HG03139 (cell line): ENCODE measurements around the gene CALHM2.
A peak's percentile ranks its signal among the peaks of the same experiment; 100 is the strongest.
"Not testable (repeated sequence)": the region's sequence is repeated elsewhere in the genome, so short reads cannot be mapped to it uniquely, and the experiment has no call there.

Source experiments
- ATAC-seq: cut with Tn5 transposase; IDR thresholded peaks from one replicate; pipeline ENCODE4 v1.9.1; 2021; ENCODE audit not compliant: unreplicated experiment

Gene CALHM2, protein sequence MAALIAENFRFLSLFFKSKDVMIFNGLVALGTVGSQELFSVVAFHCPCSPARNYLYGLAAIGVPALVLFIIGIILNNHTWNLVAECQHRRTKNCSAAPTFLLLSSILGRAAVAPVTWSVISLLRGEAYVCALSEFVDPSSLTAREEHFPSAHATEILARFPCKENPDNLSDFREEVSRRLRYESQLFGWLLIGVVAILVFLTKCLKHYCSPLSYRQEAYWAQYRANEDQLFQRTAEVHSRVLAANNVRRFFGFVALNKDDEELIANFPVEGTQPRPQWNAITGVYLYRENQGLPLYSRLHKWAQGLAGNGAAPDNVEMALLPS

DNA sequence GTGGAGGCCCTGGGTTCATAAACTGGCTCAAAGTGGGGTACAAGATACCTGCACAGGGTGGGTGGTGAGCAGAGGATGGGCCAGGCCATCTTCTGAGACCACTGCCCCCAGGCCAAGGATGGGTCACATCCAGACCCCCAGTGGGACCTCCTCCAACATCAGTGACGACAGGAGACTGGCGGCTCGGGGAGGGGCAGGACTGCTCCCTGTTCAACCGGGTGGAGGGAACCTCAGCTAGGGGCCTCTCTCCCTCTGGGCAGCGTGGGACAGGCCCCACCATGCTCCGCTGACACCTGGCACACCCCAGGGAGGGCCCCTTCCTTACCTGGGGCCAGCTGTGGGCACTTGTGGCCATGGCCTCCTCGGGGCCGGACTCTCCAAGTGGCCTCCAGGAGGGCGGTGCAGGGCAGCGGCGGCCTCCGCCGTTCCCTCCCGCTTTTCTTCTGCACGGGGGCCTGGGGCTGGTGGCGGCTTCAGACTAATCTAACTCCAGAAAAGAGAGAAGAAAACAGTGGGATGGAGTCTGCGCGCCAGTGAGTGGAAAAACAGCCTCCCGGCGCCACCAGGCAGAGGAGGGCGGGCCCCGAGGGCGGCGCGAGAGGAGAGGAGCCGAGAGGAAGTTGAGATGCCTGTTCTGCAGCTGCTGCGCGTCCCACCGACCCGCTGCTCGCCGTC is at the start of gene CALHM2:
Gene CALHM2 (minus strand): TSS at position 540 of the 675 bp plus-strand sequence. CDS start 2,429 bp downstream, outside the sequence.
- peak; percentile 45 for ATAC-seq

DNA sequence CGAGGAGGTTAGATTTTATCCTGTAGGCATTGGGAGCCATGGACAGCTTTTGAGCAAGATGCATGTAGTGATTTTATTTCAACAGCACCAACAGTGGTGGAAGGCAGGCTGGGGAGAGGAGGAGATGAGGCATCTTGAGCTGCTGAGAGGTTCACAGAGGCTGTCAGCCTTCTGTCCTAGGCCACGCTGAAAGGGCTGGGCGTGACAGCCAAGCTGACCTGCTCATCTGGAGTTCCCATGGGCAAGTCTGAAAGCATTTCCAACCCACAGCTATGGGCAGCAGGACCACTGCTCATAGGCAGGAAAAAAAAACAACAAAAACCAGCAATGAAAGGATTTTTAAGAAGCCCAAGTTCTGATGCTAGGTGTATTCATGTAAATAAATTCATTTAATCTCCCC is 49.0 kb upstream of the CALHM2 start:
- ATAC-seq, result no peak

DNA sequence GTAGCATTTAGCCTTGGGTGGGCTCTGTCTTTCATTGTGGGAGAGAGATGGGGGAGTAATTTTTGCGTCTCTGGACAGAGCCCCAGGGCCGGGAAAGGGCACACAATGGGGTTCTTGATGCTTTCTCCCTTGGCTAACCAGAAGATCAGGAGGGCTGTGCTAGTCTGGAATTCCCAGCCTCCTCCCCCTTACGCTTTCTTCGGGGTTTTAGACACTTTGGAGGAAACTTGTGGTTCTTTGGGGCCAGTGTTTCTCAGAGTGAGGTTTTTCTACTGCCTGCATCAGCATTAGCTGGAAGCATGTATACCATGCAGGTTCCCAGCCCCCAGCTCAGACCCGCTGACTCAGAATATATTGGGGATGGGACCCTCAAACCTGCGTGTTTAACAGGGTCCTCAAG is 48.3 kb upstream of the CALHM2 start:
- ATAC-seq, result no peak

DNA sequence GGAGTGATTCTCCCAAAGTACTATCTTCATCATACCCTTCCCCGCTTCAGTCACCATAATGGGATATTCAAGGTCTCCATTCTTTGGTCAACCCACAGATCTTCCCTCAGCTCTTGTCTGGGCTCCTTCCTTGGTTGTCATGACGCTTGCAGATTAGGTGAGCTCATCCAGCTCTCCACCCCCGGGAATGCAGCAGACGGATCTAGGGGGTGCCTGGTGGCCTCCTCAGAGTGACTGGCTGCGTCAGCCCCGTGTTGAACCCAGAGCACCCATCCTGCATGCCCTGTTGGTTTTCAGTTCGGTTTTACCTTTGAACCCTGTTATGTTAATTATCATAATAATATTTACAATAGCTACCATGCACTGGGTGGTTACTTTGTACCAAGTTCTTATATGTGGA is 47.7 kb upstream of the CALHM2 start:
- no peak for ATAC-seq

GRCh38 chr10:103498936-103499638 is 46.9 kb upstream of the CALHM2 start:
- no peak for ATAC-seq

DNA sequence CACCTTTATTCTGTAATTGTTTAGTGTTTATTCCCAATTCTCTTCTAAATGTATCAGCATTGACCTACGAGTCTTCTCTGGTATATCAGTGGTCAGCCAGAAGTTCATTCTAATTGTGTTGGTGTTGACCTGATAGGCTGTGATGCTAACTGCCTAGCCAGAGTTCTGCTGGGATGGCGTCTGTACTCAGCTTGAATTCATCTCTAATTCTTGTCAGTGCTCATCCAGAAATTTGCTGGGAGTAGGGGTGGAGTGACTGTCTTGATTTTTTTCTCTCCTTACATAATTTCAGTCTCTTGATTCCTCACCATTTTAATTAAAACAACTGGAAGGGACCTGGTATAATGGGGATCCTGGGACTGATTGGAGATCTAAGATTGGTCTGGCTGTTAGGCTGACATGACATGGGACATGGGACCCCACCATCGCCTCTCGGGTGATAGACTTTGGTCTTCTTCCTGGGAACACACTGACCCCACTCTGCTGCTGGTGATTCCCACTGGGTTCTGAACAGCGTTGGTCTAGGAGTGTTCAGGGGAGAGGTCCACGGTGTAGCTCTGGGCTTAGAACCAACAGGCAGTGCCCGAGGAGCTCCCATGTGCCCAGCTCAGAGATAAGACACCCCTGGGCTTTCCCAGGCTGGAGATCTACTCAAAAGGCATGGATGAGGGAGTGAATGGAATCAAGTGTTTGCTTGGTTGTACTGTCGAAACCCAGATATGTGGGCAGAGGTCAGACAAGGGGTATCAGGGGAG is 45.2 kb upstream of the CALHM2 start:
- ATAC-seq, result no peak

GRCh38 chr10:103495321-103495720 is 43.2 kb upstream of the CALHM2 start:
- ATAC-seq, result no peak

DNA sequence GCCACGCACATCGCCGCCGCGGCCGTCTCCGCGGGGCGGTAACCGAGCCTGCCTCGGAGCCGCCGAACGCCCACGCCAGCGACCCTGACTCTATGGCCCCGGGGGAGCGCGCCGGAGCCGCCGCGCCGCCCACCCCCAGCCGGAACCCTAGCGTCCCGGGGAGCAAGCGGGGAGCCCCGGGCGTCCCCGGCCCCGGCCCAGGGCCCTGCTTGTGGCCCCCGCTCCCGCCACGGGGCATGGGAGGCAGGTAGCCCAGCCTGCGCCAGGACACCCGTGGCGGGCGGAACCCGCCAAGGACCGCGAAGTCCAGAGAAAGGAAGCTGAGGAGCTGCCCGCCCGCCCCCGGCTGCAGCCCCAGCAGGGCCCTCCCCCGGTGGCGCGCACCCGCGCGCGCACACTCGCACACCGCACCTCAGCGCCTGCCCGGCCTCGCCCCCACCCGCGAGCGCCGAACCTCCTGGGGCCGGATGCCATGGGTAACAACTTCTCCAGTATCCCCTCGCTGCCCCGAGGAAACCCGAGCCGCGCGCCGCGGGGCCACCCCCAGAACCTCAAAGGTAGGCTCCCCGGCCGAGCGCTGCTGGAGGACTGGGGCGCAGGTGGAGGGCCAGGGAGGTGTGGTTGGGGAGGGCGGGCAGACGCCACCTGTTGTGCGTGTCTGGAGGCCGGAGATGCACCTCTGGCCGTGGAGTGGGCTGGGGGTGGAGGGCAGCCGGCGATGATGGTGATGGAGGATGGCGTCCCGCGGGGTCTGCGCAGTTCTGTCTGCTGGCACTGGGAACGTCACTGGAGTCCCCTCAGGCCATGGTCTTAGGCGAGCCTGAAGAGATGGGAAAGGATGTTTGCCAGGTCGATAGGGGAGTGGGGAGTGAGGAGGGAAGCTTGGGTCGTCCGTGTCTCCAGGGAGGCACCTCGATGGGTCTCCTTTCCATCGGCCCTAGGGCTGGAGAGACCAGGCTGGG is 42.0 kb upstream of the CALHM2 start:
- ATAC-seq, result no peak

GRCh38 chr10:103493362-103493915 is 41.3 kb upstream of the CALHM2 start, which contains the start of gene NEURL1:
NEURL1 (plus strand) TSS chr10:103493705; CDS start chr10:103494388, 683 bp downstream.
- no peak for ATAC-seq

- ATAC-seq, result no peak
Measured at GRCh38 chr10:103492655-103493261, 40.6 kb upstream of the CALHM2 start.

- no peak for ATAC-seq
Measured at GRCh38 chr10:103491729-103492364, 39.7 kb upstream of the CALHM2 start.

- ATAC-seq, result no peak
Measured at GRCh38 chr10:103490986-103491314, 38.8 kb upstream of the CALHM2 start.

DNA sequence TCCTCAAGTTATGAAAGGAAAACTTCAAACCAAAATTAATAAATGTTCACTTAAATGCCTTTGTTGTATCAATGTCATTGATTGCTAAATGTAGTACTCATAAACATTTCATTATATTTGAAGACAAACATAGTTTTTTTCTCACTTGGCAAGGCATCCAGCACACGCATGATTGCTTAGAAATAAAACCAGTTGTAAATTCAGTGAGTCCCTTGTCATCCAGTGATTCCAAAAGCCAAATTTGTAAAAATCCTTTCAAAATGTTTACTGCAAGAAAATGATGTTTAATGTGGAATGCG is 35.2 kb upstream of the CALHM2 start:
- ATAC-seq, result no peak

DNA sequence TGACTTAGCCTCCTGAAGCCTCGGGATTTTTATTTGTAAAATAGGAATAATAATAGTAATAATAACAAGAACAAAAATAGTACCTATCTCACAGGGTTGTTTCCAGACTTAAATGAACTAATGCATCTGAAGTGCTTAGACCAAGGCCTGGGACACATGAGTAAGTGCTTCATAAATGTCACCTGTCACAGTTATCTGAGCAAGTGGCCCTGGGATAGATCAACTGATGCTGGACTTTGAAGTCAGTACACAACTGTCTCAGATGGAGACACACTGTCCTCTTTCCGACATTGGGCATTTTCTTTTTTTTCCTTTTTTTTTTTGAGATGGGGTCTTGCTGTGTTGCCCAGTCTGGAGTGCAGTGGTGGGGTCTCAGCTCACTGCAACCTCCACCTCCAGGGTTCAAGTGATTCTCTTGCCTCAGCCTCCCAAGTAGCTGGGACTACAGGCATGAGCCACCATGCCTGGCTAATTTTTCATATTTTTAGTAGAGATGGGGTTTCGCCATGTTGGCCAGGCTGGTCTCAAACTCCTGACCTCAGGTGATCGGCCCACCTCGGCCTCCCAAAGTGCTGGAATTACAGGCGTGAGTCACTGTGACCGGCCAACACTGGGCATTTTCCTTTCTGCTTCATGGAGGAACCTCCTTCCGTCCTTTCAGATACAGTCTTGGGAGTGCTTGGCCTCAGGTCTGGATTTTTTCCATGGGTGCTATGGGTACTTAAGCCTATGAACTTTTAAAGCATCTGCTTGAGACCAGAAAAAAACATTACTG is 34.7 kb upstream of the CALHM2 start:
- ATAC-seq, result not testable (repeated sequence)

- peak; percentile 69 for ATAC-seq
Measured at GRCh38 chr10:103481974-103482531, 29.9 kb upstream of the CALHM2 start.

GRCh38 chr10:103480521-103480920 is 28.4 kb upstream of the CALHM2 start:
- ATAC-seq, result no peak

DNA sequence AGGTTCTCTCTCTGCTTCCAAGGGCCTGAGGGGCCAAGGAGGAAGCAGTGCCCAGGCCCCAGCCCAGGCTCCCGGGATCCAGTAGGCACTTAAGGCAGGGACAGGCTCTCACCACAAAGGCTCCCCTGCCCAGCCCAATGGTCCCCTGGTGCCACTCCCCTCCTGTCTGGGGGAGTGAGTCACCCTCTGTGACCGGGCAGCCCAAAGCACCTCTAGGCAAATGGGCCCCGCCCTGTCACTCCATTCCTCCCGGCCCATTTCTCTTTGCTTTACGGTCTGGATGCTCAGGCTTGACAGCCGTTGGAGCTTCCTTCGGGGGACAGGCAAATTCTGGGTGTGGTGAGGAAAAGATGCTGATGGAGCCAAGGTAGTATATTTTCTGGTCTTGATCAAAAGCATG is 27.0 kb upstream of the CALHM2 start, which contains the start of gene CALHM3:
Gene CALHM3 (minus strand): TSS at position 106 of the 400 bp plus-strand sequence. CDS start 208 bp downstream, outside the sequence.
- no peak for ATAC-seq

DNA sequence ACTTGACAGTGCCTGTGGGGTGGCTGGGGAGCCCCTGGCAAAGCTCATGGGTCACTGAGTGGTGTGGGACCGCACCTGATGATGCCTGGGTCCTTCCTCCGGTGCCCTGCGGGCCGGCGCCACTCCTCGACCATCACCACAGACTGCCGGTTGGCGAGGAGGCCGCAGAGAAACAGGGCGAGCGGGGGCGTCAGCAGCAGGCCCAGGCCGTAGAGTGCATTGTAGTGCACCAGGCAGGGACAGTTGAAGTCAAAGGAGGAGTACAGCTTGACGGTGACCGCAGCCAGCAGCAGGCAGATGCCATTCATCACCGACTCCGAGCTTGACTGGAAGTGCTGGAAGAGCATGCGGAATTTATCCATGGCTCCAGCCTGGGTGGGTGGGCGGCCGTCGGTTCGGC is 26.5 kb upstream of the CALHM2 start:
- no peak for ATAC-seq
